HG03039 (cell line): Measurements from ENCODE around the gene SLC12A4.
"Not testable (repeated sequence)": the region's sequence is repeated elsewhere in the genome, so short reads cannot be mapped to it uniquely, and the experiment has no call there.

ENCODE experiments used
- ATAC-seq: cut with Tn5 transposase; IDR thresholded peaks from one replicate; pipeline ENCODE4 v1.9.1; 2021; ENCODE audit warnings: mild to moderate bottlenecking, moderate library complexity; ENCODE audit not compliant: unreplicated experiment

The SLC12A4 gene

GRCh38 chr16:67968400-67969253, at the start of gene SLC12A4:
TSS of gene SLC12A4 (minus strand) at chr16:67968637. CDS start at chr16:67968553, 84 bp downstream.
- ATAC-seq: peak; percentile 69

DNA sequence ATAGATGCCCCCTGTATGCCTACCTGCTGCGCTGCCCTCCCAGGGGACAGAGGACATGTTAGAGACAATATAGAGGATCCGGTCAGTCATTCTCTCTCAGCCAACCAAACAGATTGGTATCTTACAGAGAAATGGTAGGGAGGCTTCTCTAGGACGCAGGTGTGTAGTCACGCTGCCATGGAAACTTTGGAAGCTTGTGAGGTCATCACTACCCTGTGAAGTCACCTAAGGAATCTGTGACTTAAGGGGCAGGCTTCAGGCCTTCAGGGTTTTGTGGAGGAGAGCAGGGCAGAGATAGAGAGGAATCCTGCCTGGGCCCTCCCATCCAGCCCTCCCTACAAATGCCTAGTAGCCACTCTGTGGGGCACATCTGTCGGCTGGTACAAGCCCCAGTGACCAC, 47.2 kb upstream of the SLC12A4 start, which contains the start of gene DPEP2NB:
TSS of gene DPEP2NB (minus strand) at position 231 of the 400 bp plus-strand sequence. CDS start at position 90, 141 bp downstream.
- ATAC-seq: no peak

- ATAC-seq: no peak
Measured at GRCh38 chr16:68013440-68013839, 45.0 kb upstream of the SLC12A4 start.

DNA sequence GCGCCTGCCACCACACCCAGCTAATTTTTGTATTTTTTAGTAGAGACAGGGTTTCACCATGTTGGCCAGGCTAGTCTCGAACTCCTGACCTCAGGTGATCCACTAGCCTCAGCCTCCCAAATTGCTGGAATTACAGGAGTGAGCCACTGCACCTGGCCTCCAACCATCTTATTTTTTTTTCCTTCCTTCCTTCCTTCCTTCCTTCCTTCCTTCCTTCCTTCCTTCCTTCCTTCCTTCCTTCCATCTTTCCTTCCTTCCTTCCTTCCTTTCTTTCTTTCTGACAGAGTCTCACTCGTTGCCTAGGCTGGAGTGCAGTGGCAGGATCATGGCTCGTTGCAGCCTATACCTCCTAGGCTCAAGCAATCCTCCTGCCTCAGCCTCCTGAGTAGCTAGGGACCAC, 41.4 kb upstream of the SLC12A4 start:
- ATAC-seq: not testable (repeated sequence)

DNA sequence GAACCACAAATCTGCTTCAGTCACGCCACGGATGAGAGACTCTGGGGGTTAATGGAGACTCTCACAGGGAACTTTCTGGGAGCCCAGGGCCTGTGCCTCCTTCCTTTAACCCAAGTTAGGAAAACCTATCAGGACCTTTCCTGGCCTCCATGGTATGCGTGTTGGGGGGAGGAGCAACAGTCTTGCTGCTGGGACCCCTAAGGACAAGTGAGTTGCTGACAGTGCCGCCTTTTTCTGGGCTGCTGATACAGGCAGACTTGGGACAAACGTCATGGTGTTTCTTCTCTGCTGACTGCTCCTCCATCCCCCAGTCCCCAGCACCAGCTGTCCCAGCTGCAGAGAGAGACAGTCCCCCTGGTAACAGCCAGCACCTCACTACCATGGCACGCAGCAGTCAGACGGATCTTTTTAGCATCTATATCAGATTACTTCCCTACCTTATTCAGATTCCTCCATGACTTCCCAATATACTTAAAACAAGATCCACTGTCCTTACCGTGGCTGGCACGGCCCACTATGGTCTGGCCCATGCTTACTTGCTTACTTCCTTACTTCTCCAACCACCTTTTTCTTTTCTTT, 40.8 kb upstream of the SLC12A4 start:
- no peak for ATAC-seq

GRCh38 chr16:68005786-68006286, 37.4 kb upstream of the SLC12A4 start:
- no peak for ATAC-seq

GRCh38 chr16:68005211-68005610, 36.8 kb upstream of the SLC12A4 start:
- no peak for ATAC-seq

DNA sequence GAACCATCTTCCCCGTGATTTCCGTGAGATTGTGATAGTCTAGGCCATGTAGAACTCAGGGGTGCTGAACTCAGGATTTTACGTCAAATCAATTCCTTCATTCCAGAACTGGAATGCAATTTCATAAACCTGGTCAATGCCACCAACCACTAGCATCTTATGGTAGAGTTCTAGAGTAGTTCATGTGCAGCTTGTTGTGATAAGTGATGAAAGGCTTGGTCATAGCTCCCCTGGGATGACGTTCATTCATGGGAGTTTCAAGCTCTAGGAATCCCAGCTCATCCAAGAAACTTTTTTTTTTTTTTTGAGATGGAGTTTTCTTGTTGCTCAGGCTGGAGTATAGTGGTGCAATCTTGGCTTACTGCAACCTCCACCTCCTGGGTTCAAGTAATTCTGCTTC, 34.6 kb upstream of the SLC12A4 start:
- no peak for ATAC-seq

GRCh38 chr16:68000450-68000849, 32.0 kb upstream of the SLC12A4 start:
- no peak for ATAC-seq

DNA sequence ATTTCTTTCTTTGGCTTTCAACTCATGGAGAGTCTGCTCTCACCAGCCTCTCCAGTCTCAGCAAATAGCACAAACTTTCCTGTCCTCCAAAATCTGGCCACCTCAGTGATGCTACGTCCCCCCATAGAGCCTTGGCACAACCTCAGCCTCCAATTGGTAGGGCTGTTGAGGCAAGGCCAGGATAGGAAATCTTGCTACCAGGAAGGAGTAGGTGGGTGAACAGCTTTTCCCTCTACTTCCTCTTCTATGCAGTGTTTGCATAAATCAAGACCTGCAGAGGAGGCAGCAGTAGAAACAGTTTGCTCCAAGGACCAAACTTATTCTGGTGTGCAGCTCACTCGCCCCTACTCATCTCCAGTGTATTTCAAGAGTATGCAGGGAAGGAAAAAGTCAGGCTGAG, 31.5 kb upstream of the SLC12A4 start:
- no peak for ATAC-seq

DNA sequence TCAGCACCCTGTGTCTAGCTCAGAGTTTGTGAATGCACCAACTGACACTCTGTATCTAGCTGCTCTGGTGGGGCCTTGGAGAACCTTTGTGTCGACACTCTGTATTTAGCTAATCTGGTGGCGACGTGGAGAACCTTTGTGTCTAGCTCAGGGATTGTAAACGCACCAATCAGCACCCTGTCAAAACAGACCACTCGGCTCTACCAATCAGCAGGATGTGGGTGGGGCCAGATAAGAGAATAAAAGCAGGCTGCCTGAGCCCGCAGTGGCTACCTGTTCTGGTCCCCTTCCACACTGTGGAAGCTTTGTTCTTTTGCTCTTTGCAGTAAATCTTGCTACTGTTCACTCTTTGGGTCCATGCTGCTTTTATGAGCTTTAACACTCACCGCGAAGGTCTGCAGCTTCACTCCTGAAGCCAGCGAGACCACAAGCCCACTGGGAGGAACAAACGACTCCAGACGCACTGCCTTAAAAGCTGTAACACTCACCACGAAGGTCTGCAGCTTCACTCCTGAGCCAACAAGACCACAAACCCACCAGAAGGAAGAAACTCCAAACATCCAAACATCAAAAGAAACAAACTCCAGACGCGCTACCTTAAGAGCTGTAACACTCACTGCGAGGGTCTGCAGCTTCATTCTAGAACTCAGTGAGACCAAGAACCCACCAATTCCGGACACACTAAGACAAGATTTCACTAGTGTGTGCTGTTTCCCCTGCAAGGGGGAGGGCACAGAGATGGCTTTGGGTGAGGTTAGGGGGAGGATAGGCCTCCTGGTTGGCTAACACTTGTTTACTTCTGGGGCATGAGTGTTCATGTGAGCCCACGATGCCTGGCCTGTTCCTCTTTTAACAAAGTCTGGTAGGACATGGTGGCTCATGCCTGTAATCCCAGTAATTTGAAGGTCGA, 30.6 kb upstream of the SLC12A4 start, which contains the start of gene DPEP2:
TSS of gene DPEP2 (minus strand) at position 706 of the 910 bp plus-strand sequence. CDS start 6,272 bp downstream, outside the sequence.
- not testable (repeated sequence) for ATAC-seq

- ATAC-seq: not testable (repeated sequence)
Measured at GRCh38 chr16:67998231-67998778, 29.9 kb upstream of the SLC12A4 start.

DNA sequence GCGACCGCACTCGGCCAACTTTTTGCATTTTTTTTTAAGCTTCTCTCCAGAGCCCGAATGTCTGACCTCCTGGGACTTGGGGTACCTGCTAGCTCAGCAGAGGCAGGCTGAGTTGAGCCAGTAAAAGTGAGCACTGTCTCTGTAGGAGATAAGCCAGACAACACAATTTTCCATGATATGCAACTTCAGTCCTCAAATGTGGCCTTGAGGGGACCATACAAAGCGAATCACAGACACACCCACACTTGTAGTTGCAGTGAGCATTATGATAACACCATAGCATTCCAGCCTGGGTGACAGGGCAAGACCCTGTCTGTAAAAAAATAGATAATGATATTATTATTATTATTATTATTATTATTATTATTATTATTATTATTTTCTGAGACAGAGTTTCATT, 28.2 kb upstream of the SLC12A4 start:
- ATAC-seq: no peak

GRCh38 chr16:67995423-67995822, 27.0 kb upstream of the SLC12A4 start:
- ATAC-seq: no peak

- ATAC-seq: not testable (repeated sequence)
Measured at GRCh38 chr16:67994040-67994408, 25.6 kb upstream of the SLC12A4 start.

DNA sequence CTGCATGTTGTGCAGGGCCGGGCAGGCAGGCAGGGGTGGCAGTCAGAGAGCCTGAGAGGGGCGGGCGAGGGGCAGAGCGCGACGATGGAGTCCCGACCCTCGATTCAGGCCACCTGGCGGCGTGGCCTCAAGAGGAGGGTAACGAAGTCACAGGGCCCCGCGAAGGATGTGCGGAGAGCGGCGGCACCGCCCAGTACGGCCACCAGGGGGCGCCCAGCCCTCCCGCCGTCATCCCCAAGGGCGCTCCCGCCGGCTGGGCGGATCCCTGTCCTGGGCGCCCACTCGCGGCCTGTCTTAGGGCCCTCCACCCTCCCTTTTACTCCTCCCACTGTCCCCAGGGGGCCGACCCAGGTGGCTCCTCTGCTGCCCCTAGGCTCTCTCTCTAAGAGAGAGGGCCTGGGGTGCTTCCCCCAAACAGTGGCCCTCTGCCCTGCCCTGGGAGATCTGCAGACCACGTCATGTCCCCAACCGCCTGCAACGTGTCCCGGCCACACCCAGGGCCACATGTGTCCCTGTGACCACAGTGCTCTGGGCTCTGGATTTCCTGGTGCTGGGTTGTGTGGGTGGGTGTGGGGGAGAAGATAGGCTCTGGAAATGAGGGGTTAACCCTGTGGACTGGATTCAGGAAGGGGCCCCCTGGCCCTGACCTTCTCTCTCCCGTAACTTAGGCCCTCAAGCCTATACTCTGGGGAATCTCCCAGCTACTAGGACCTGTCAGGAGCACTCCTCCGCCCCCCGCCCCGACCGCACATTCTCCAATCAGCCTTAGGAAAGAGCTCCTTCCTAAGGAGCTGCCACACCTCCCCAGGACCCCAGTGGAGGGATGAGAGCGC, 25.0 kb upstream of the SLC12A4 start:
- peak; percentile 55 for ATAC-seq

GRCh38 chr16:67992661-67993206, 24.3 kb upstream of the SLC12A4 start:
- peak; percentile 3 for ATAC-seq

DNA sequence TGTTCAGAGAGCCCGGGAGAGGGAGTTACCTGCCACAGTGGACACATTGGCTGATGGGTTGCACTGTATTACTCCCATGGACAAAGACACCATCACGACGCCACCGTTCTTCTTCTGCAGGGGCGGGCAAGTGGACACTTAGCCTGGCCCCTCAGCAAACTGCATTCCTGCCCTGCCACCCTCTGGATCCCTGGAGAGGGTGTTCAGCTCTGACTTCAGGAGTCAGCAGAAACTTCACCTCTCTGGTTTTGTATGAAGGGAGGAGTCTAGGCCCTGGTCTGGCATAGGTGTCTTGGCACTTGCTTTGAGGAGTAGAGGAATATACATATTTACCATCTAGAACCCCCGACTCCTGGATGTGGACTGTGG, 21.6 kb upstream of the SLC12A4 start:
- no peak for ATAC-seq

DNA sequence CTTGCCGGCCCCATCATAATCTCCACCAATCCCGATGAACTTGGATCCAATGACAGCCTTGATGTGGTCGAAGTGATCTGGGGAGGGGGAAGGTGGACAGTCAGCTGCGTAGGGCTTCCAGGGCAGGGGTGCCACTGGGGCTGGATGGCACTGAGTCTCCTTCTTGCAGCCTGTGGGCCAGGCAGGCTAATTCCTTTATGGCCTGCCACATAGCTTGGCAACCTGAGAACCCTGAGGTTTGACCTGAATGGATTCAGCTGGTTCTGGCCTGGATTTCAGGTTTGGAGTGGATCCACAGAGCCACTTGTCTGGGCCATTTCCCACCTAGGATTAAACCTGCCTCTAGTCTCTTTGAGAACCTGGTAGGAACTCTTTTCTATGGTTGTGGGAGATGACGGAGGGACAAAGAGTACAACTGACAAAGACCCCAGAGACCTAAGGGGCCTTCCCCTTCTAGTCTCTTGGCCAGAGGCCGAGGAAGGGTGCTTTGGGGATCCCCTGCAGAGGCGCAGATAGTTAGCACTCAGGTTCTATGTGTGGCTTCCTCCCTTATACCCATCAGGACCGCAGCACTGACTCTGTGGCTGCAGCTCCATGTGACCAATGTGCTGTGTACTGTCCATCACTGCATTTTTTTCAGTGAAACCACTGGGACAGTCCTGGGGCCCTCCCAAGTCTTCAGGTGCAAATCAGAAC, 21.0 kb upstream of the SLC12A4 start:
- no peak for ATAC-seq
